Psoas muscle (tissue), 8 donors: Measurements from ENCODE around the gene MAP6. TPM values are rescaled to one million over a fixed set of nuclear protein-coding genes. Genes with fewer than 3 reads are reported as not detected.
"Not testable (repeated sequence)": the region's sequence is repeated elsewhere in the genome, so short reads cannot be mapped to it uniquely, and the experiment has no call there.

Source experiments
- ATAC-seq, 4 donors: fragments of 200-7000 bp; cut with Tn5 transposase; one replicate each; pipeline ENCODE4 v1.9.1; 2020; ENCODE audit warnings: moderate library complexity in 3 of 4, mild to moderate bottlenecking in 2 of 4
- DNase-seq, 2 donors: peaks; one replicate each; pipeline ENCODE4 v3.0.0-alpha.2; 2020
- H3K27ac ChIP-seq: fragments of 200-600 bp; one replicate; pipeline ENCODE4 v1.8.0; 2022
- H3K27me3 ChIP-seq, 3 donors: fragments of 200-600 bp in 1 of 3; one replicate each; pipeline versions ENCODE4 v1.6.1 to v1.8.0; 2013 to 2022; ENCODE audit warnings: low read length in 2 of 3, mild to moderate bottlenecking in 2 of 3, moderate library complexity in 1 of 3; ENCODE audit not compliant: insufficient read depth in 3 of 3
- H3K36me3 ChIP-seq, 2 donors: fragments of 200-600 bp in 1 of 2; one replicate each; pipeline versions ENCODE4 v1.6.1 to v1.8.0; 2013 to 2022; ENCODE audit warnings: low read depth in 1 of 2, mild to moderate bottlenecking in 1 of 2, moderate library complexity in 1 of 2; ENCODE audit not compliant: insufficient read depth in 1 of 2
- H3K4me1 ChIP-seq: fragments of 200-600 bp; one replicate; pipeline ENCODE4 v1.8.0; 2022
- H3K4me3 ChIP-seq: fragments of 200-600 bp; one replicate; pipeline ENCODE4 v1.8.0; 2022; ENCODE audit warnings: mild to moderate bottlenecking
- H3K9me3 ChIP-seq: fragments of 200-600 bp; one replicate; pipeline ENCODE4 v1.8.0; 2022
- CTCF ChIP-seq: fragments of 200-600 bp; IDR thresholded peaks from one replicate; pipeline ENCODE4 v1.8.0; 2022; ENCODE audit warnings: antibody characterized with exemption
- WGBS, 3 donors: extraction: QIAGEN DNeasy Blood & Tissue Kit; methylation state at CpG; one replicate each; pipeline versions ENCODE4 v1.1.6 to v1.1.7; 2013; 5-methylcytosine and 5-hydroxymethylcytosine counted together
- intact Hi-C, 2 donors: fragments of 100-400 bp; cut with DNase I; formaldehyde crosslinking; loops; one replicate each; pipeline versions ENCODE4 v1.11.0 to v1.14.2; 2022
- polyA plus RNA-seq, 3 donors: library from polyadenylated mRNA; stranded (reverse); fragments of 200-250 nt; gene quantifications; one replicate each; pipeline ENCODE4 v1.2.3, GENCODE V29; 2013
- total RNA-seq, 4 donors: library from RNA; stranded (reverse); fragmentation: NEBNext Ultra II Directional in 2 of 4; extraction: Animal tissue kit (Norgen Biotek cat#: 25700) in 2 of 4; gene quantifications; one replicate each; pipeline versions ENCODE4 v1.2.1 to v1.2.4, GENCODE V29; 2021 to 2023
- donor health status: healthy with polysubstance abuse.
- donor health status: DM: no; HTN: no; CAD: no; lungs with moderate emphysema.
- donor health status: Bipolar disorder and iron deficiency.
- donor health status: healthy.
- donor health status: DM: yes; HTN: yes; CAD: no.
- donor health status: DM: no; HTN: no; CAD: no.
- donor health status: DM: no; HTN: no; CAD: no.
- donor health status: DM: yes; HTN: yes; CAD: no.

MAP6 gene
- total and polyA plus RNA-seq, 7 donors = 0.14 to 0.56 (median 0.26) TPM

GRCh38 chr11:75700940-75701339 is 32.1 kb upstream of the MAP6 start:
- DNase-seq (no peak), ATAC-seq (no peak)
- TF ChIP-seq CTCF = no peak
- Histone ChIP-seq H3K4me3 (no peak overlapping the region), H3K27ac (no peak overlapping the region), H3K36me3 (no peaks in the 10 kb centered on the region), H3K4me1 (no peaks in the 10 kb centered on the region), H3K27me3 (no peaks in the 10 kb centered on the region), H3K9me3 (no peaks in the 10 kb centered on the region)
- intact Hi-C loops = loop anchor here in 1 of 2 donors (10.0 kb wide), 1 partner anchor 136 kb away; the partner anchor contains the start of gene SERPINH1
- WGBS, 3 donors = 51 to 66% (median 62%) methylated on average over 2 of the region's 2 CpGs

GRCh38 chr11:75697906-75698581 is 29.2 kb upstream of the MAP6 start:
- Histone ChIP-seq H3K4me1 (no peaks in the 10 kb centered on the region), H3K9me3 (no peaks in the 10 kb centered on the region), H3K27ac (no peak overlapping the region), H3K27me3 (no peaks in the 10 kb centered on the region), H3K36me3 (no peaks in the 10 kb centered on the region), H3K4me3 (no peak overlapping the region)
- WGBS, 3 donors = 87 to 88% (median 88%) methylated on average over 4 of the region's 4 CpGs
- no peak for DNase-seq
- no peak for ATAC-seq
- intact Hi-C loops = no loop called here
- no peak for TF ChIP-seq CTCF

GRCh38 chr11:75691804-75692203 is 23.0 kb upstream of the MAP6 start:
- Histone ChIP-seq H3K27ac (no peak overlapping the region), H3K27me3 (no peaks in the 10 kb centered on the region), H3K4me1 (no peaks in the 10 kb centered on the region), H3K36me3 (no peaks in the 10 kb centered on the region), H3K4me3 (no peak overlapping the region), H3K9me3 (no peaks in the 10 kb centered on the region)
- intact Hi-C loops = no loop called here
- 87 to 94% (median 89%) methylated on average over 4 of the region's 4 CpGs for WGBS, 3 donors
- DNase-seq (no peak), ATAC-seq (no peak)
- TF ChIP-seq CTCF = no peak

- no peaks in the 10 kb centered on the region for H3K36me3 ChIP-seq
- intact Hi-C loops = no loop called here
- H3K4me1 ChIP-seq = no peaks in the 10 kb centered on the region
- peaks cover 0 to 6% (median 0%) of the 10 kb centered on the region in 3 donors for H3K27me3 ChIP-seq
- TF ChIP-seq CTCF = no peak
- no peak overlapping the region for H3K27ac ChIP-seq
- no peaks in the 10 kb centered on the region for H3K9me3 ChIP-seq
- 79 to 88% (median 81%) methylated on average over 3 of the region's 3 CpGs for WGBS, 3 donors
- DNase-seq (no peak), ATAC-seq (no peak)
- no peak overlapping the region for H3K4me3 ChIP-seq
These were observed 21.2 kb upstream of the MAP6 start for GRCh38 chr11:75689863-75690609.

GRCh38 chr11:75683856-75684255 is 15.0 kb upstream of the MAP6 start:
- H3K4me3 ChIP-seq, DNase-seq, H3K9me3 ChIP-seq, intact Hi-C loops, H3K27ac ChIP-seq, H3K36me3 ChIP-seq, H3K4me1 ChIP-seq, ATAC-seq: not testable (repeated sequence)
- peaks cover 0 to 30% (median 3%) of the 10 kb centered on the region in 3 donors for H3K27me3 ChIP-seq
- 84 to 93% (median 90%) methylated on average over 1 of the region's 1 CpG for WGBS, 3 donors
